HG03175 (cell line): ENCODE data around the gene GNB1L.

Experiments used
- ATAC-seq: cut with Tn5 transposase; IDR thresholded peaks from one replicate; pipeline ENCODE4 v1.9.1; 2021; ENCODE audit warnings: mild to moderate bottlenecking, moderate library complexity; ENCODE audit not compliant: unreplicated experiment

GNB1L gene

DNA sequence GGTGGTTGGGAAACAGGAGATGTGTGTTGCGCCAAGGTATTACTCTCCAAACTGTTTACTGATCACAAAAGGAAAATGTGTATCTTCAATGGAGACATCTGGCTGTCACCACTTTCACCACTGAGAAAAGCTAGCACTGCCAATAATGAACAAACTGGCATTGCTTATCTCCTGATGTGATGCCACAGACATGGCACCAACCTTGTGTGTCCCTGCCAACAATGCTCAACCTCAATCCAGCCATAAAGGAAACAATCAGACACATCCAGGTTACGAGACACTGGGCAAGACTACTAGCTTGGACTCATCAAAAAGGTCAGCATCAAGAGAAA lies 28.1 kb downstream of the GNB1L start:
- no peak for ATAC-seq

DNA sequence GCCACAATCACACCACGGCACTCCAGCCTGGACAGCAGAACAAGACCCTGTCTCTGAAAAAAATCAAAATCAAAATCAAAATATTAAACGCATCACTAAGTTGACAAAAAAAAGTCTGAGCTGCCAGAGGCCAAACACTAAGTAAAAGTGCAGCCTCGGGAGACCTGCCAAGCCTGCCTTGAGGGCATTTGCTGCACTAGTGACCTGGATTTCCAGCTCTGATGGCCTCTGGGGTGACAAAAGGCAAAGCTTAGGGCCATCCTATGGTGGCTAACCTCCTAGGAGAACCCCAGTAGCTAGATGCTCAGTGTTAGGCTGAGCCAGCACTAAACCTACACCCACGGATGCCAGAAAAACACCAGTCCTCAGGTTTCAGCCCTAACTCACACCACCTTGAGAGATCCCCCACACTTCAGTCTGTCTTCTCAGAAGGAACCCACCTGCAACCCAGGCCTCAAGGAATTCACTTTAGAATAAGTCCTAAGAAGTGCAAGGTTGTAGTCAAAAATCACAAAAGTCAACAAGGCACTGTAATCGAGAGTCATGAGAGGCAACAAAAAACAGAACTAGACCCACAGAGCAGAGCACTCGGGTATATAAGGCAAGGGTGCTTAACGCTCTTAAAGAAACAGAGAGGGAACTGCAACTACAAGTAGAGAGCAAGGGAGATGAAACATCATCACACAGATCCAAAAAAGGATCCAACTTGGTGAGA lies 28.6 kb downstream of the GNB1L start:
- ATAC-seq = no peak

GRCh38 chr22:19824926-19825339 lies 29.7 kb downstream of the GNB1L start:
- ATAC-seq = no peak

- ATAC-seq = no peak
Observed at GRCh38 chr22:19824212-19824925, 30.3 kb downstream of the GNB1L start.

GRCh38 chr22:19823902-19824211 lies 30.8 kb downstream of the GNB1L start:
- no peak for ATAC-seq

- no peak for ATAC-seq
Observed at GRCh38 chr22:19823191-19823901, 31.3 kb downstream of the GNB1L start.

- no peak for ATAC-seq
Observed at GRCh38 chr22:19822301-19823117, 32.2 kb downstream of the GNB1L start.

- ATAC-seq = no peak
Observed at GRCh38 chr22:19821523-19822300, 33.0 kb downstream of the GNB1L start.

DNA sequence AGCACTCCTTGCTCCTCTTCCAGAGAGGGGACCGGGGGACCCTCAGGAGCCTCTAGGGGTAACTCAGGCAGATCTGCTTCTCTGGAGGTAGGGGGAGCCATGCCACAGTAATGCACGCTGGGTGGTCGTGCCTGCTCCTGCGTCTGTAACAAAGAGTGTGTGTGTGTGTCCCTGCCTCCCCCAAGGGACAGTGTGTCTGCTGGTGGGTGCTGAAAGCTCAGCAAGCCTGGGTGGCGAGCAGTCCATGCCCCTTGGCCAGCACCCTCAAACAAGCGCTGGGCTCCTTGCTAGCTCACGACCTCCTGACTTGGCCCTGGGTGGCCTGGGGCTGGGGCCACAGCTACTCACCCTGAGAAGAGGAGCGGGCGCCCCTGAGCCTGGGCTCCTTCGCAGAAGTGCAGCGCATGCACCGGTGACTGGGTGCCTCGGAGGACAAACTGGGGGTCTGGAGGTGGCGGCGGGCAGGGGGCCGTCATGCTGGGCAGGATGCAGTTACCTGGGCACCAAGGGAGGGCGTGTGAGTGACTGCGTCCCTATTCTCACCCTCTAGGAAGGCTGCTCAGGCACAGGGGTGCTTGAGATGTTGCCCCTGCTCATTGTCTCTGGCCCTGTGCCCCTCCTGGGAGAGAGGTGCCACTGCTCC lies 33.7 kb downstream of the GNB1L start:
- ATAC-seq = no peak

- no peak for ATAC-seq
Observed at GRCh38 chr22:19819911-19820879, 34.5 kb downstream of the GNB1L start.

GRCh38 chr22:19819208-19819910 lies 35.3 kb downstream of the GNB1L start:
- ATAC-seq = no peak

GRCh38 chr22:19818324-19819207 lies 36.1 kb downstream of the GNB1L start:
- ATAC-seq = no peak

DNA sequence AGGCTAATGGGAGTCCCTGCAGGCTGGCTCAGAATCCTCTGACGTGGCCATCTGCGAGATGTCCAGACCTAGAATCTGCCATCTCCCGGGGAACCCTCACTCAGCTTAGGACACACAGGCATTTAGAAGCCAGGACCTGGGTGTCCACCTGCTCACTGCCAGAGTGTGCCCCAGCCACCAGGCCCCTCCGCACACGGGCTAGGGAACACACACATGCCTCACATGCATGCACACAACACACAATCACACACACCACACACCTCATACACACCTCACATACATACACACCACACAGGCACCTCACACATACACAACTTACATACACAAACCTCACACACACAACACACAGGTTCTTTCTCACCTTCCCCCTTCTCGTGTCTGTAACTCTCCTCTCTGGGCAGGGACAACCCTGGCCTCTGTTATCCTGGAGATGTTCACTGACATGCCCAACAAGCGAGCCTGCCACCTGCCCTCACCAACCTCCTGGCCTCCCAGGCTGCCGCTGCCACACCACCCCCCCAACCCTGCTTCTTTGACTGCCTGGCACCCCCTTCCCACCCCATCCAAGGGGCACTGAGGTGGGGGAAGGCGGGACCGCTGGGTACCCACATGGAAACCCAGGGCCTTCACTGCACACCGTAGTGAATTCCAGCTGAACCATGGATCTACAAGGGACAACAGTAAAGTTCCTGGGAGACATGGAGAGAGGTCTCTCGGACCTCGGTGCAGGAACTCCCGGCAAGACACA lies 38.1 kb downstream of the GNB1L start:
- no peak for ATAC-seq

- ATAC-seq = no peak
Observed at GRCh38 chr22:19815823-19816290, 38.8 kb downstream of the GNB1L start.

DNA sequence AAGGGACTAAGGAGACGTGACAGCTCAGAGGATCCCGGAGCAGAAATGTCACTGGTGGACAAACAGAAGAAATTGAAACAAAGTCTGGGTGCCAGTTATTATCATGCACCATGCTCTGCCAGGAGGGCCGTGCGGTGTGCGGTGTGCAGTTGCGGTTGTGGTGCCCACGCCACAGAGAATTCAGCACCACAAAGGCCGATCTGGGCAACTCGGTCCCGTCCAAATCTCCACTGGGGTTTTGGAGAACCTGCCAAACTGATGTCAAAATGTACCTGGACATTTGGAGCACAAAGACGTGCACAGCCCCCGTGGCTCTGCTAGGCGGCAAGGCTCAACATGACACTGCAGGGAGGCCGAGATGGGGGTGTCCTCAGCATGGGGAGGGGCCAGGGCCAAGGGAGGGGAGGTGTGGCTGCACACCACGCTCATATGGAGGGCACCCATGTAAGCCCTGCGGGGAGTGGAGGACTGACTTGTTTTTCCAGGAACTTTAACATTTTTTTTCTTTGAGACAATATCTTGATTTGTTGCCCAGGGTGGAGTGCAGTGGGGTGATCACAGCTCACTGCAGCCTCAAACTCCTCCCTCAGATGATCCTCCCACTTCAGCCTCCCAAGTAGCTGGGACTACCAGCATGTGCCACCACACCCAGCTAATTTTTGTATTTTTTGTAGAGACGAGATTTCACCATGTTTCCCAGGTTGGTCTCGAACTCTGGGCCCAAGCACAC lies 39.4 kb downstream of the GNB1L start:
- ATAC-seq = no peak

DNA sequence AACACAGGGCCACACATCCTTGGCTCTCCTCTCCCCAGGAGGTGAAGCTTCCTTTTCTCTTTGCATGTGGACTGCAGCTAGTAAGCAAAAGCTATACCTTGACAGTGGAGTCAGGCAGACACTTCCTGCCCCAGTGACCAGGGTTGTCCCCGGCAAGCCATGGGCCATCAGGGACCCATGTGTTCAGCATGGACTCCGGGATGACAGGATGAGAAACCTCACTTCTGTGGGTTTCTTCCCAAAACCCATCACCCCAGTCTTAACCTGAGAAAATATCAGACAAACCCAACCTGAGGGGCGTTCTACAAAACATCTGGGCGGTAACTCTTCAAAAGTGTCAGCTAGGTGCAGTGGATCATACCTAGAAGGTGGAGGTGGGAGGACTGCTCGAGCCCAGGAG lies 40.2 kb downstream of the GNB1L start:
- no peak for ATAC-seq
